Stimulated activated CD8-positive, alpha-beta memory T cell treated with anti-CD3 and anti-CD28 coated beads, Interleukin-12 subunit alpha, Interleukin-12 subunit beta, amount 100 ng/mL, for 1 hour (primary cell): ENCODE measurements around the gene CHTOP.
"Not testable (repeated sequence)": the region's sequence is repeated elsewhere in the genome, so short reads cannot be mapped to it uniquely, and the experiment has no call there.

Source experiments
- DNase-seq: peaks from one replicate; pipeline ENCODE4 v3.0.0-alpha.2; 2020; ENCODE audit warnings: low read depth

Gene CHTOP

GRCh38 chr1:153631047-153632022 is 2.5 kb upstream of the CHTOP start:
- DNase-seq = no peak

GRCh38 chr1:153633161-153633753 is 609 bp upstream of the CHTOP start:
- DNase-seq = no peak

GRCh38 chr1:153635872-153636271 is 2.0 kb downstream of the CHTOP start:
- no peak for DNase-seq

GRCh38 chr1:153636312-153636711 is 2.4 kb downstream of the CHTOP start:
- DNase-seq = no peak

GRCh38 chr1:153638261-153638660 is 4.4 kb downstream of the CHTOP start:
- no peak for DNase-seq

- DNase-seq = no peak
Measured at GRCh38 chr1:153639280-153639679, 5.4 kb downstream of the CHTOP start.

GRCh38 chr1:153640213-153640612 is 6.3 kb downstream of the CHTOP start:
- not testable (repeated sequence) for DNase-seq

- no peak for DNase-seq
Measured at GRCh38 chr1:153640861-153641260, 7.0 kb downstream of the CHTOP start.

- no peak for DNase-seq
Measured at GRCh38 chr1:153642161-153642560, 8.3 kb downstream of the CHTOP start.

GRCh38 chr1:153643100-153643499 is 9.2 kb downstream of the CHTOP start:
- no peak for DNase-seq

- DNase-seq = no peak
Measured at GRCh38 chr1:153643816-153644215, 9.9 kb downstream of the CHTOP start.

GRCh38 chr1:153646672-153647345 is 12.9 kb downstream of the CHTOP start:
- no peak for DNase-seq

GRCh38 chr1:153647346-153647714 is 13.5 kb downstream of the CHTOP start:
- DNase-seq = no peak

- DNase-seq = no peak
Measured at GRCh38 chr1:153648000-153648643, 14.3 kb downstream of the CHTOP start.

GRCh38 chr1:153649137-153649862 is 15.4 kb downstream of the CHTOP start:
- DNase-seq = no peak

GRCh38 chr1:153649863-153650235 is 16.0 kb downstream of the CHTOP start:
- DNase-seq = no peak

- DNase-seq = no peak
Measured at GRCh38 chr1:153651771-153652170, 17.9 kb downstream of the CHTOP start.

- DNase-seq = no peak
Measured at GRCh38 chr1:153652805-153653500, 19.1 kb downstream of the CHTOP start.

- no peak for DNase-seq
Measured at GRCh38 chr1:153655333-153655732, 21.5 kb downstream of the CHTOP start.

GRCh38 chr1:153658400-153659174 is 24.7 kb downstream of the CHTOP start, which contains the start of gene SNAPIN:
SNAPIN (plus strand) TSS chr1:153658703; CDS start chr1:153658744, 41 bp downstream.
- peak; percentile 75 for DNase-seq
